ENCODE data around the gene HOOK1.

GRCh38 chr1:59776960-59777852, 37.5 kb upstream of the HOOK1 start:
- no peak for TF ChIP-seq CTCF (IDR thresholded peaks at IDR 0.05; ENCODE audit: insufficient read depth, low read length)
- TF ChIP-seq POLR2AphosphoS5 (IDR thresholded peaks at IDR 0.05; ENCODE audit: low read depth): no peak
- TF ChIP-seq REST (IDR thresholded peaks at IDR 0.05; ENCODE audit: insufficient replicate concordance, low read depth): no peak
- no peak for TF ChIP-seq GABPA (IDR thresholded peaks at IDR 0.05; ENCODE audit: low read depth)
- TF ChIP-seq SPI1 (IDR thresholded peaks at IDR 0.05; ENCODE audit: borderline replicate concordance, low read depth): no peak

Measured in HL-60 (cell line).